ENCODE measurements around the gene CNRIP1. TPM values are rescaled to one million over a fixed set of nuclear protein-coding genes. Genes with fewer than 3 reads are reported as not detected.
"Not testable (repeated sequence)": the region's sequence is repeated elsewhere in the genome, so short reads cannot be mapped to it uniquely, and the experiment has no call there.

Gene CNRIP1
- total RNA-seq, 1 donor from 2014 or later: not detected

GRCh38 chr2:68341062-68341329 is 21.2 kb upstream of the CNRIP1 start:
- intact Hi-C loops (cut with micrococcal nuclease): no loop called here

- intact Hi-C loops (cut with micrococcal nuclease): no loop called here
Observed at GRCh38 chr2:68340226-68341061, 20.7 kb upstream of the CNRIP1 start.

- intact Hi-C loops (cut with micrococcal nuclease): no loop called here
Observed at GRCh38 chr2:68336192-68336591, 16.4 kb upstream of the CNRIP1 start.

DNA sequence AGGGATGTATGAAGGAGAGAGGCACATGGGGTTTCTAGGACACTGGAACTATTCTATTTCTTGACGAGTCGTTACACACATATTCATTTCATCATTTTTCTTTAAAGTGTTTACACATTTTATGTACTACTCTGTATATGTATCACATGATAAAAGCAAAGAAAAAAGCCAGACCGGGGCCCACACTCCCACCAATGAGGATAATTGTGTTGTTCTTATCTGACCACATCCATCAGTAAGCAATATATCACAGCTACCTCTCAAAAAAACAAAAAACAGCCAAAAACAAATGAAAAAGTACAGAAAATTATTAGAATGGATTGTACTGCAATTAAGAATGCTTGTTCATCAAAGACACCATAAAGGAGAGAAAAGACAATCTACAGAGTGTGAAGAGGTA is 14.2 kb upstream of the CNRIP1 start:
- intact Hi-C loops (cut with micrococcal nuclease): no loop called here

GRCh38 chr2:68333009-68333408 is 13.3 kb upstream of the CNRIP1 start:
- intact Hi-C loops (cut with micrococcal nuclease): no loop called here

- intact Hi-C loops (cut with micrococcal nuclease): no loop called here
Observed at GRCh38 chr2:68330691-68331090, 10.9 kb upstream of the CNRIP1 start.

DNA sequence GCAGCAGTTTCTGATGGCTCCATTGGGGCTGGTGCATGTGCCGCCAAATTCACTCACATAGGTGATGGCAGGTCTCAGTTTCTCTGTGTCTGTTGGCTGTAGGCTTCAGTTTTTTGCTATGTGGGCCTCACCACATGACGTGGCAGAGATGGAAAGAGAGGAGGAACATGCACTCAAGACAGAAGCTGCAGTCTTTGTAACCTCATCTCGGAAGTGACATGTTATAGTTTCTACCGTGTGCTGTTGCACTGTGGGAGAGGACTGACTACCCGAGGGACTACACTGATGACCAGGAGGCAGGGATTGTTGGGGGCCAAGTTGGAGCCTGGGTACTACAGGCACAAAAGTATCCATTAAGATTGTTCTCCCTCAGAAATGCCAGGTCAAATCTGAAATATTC is 9.2 kb upstream of the CNRIP1 start:
- intact Hi-C loops (cut with micrococcal nuclease): no loop called here

GRCh38 chr2:68325056-68325455 is 5.3 kb upstream of the CNRIP1 start:
- intact Hi-C loops (cut with micrococcal nuclease): no loop called here

- intact Hi-C loops (cut with micrococcal nuclease): no loop called here
Observed at GRCh38 chr2:68320118-68320641, 431 bp upstream of the CNRIP1 start.

DNA sequence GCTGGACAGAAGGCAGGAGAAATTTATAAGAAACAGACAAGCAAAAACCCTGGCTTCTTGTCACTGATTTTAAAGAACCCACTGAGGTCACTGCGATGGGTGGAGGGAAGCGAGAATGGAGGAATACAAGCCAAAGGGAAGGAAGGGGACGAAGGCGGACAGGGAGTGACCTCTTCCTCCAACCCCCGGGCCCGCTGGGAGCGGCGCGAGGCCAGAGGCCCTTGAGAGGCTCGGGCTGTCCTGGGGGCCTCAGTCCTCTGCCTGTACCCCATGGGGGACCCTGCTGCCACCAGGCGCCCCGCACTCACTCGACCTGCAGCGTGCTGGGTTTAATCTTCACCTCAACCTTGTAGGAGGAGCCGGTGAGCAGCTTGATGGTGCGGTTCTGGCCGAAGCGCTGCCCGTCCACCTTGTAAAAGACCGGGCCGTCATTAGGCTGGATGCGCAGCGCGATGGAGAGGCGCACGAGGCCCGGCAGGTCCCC is 793 bp downstream of the CNRIP1 start:
- intact Hi-C loops (cut with micrococcal nuclease): no loop called here

DNA sequence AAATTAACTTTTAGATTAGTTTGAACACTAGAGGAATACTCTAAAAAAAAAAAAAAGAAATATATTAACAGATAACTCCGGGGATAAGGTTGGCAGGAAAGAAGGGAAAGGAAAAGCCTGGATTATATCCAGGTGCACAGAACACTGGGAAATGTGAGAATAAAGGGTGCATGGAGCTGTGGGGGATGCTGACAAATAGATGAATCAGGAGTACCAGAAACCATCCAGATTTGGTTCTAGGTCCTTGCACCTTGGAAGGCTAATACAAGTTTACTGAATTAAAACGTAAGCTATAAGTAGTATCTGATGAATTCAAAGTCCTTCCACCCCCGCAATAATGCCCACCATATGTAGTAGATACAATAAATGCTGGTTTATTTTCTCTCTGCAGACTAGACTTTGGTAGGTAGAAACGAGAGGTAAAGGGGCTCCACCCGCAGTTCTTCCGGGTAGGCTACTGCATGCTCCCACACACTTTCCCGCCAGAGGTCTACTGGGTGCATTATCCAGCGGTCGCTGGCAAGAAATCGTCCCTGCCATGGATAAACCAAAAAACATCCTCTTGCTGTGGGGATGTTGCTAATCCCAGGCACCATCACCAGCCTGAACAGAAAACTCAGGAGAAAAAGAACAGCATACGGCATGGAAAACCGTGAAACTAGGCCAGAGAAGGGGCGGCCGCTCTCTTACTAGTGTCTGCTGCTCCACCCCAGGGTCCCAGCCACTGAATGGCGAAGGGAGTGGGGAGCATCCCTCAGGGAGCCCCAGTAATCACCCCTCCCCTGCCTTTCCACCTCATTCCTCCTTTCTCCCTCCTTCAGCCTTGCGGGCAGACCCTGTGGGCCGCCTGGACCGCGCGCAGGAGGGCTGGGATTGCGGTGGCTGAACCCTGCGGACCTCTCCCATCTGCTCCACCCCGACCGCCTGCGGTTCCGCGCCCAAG is 1.5 kb downstream of the CNRIP1 start:
- intact Hi-C loops (cut with micrococcal nuclease): no loop called here

DNA sequence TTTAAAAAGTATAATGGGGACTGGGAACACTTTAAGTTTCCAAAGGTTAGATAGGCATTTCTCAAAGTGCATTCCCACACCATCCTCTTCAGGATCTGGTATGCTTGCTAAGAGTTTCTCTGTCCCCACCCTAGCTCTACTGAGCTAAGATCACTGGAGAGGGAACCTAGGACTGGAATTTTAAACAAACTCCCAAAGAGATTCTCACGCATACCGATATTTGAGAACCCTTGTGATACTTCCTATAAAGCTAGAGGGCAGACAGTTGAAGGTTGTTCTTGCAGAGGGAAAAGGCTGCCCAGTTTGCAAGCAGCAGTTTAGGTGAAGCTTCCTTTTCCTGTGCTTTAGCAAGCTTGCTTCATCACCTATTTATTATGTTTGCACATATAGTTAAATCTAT is 3.6 kb downstream of the CNRIP1 start:
- intact Hi-C loops (cut with micrococcal nuclease): no loop called here

DNA sequence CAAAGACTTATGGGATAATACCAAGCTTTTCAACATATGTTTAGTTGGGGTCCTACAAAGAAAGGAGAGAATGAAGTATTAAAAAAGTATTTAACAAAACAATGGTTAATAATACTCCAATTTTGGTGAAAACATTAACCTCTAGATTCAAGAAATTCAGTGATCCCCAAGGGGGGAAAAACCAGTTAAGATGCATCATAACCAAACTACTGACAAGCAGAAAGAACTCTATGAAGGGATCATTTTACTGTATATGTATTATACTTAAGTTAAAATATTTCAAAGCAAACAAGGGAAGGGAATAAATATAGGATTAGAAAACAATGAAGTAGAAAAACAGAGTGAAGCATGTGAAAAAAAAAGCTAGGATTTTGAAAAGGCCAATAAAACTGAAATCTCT is 8.7 kb downstream of the CNRIP1 start:
- intact Hi-C loops (cut with micrococcal nuclease): no loop called here

DNA sequence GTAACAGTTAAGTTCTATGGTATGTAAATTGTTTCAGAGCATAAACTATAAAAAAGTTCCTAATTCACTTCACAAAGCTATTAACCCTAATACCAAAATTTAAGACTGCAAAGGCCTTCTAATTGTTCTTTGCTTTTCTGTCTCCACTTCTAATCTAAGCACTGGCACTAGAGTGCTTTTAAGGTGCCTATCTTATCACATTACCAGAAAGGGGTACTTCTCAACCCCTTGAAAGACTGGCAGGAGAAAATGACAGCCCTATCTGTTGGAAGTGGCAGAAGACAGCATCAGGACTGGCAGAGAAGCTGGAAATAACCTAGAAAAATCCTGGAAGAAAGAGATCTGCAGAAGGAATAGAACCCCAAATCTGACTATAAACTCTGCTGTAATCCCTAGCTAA is 10.3 kb downstream of the CNRIP1 start:
- intact Hi-C loops (cut with micrococcal nuclease): no loop called here

DNA sequence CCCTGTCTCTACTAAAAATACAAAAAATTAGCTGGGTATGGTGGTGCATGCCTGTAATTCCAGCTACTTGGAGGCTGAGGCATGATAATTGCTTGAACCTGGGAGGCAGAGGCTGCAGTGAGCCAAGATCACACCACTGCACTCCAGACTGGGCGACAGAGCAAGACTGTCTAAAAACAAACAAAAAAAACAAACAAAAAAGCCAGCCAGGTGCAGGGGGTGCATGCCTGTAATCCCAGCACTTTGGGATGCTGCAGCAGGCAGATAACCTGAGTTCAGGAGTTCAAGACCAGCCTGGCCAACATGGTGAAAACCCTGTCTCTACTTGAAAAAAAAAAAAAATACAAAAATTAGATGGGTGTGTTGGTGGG is 15.9 kb downstream of the CNRIP1 start:
- intact Hi-C loops (cut with micrococcal nuclease): not testable (repeated sequence)

GRCh38 chr2:68303033-68303901 is 16.5 kb downstream of the CNRIP1 start:
- intact Hi-C loops (cut with micrococcal nuclease): no loop called here

DNA sequence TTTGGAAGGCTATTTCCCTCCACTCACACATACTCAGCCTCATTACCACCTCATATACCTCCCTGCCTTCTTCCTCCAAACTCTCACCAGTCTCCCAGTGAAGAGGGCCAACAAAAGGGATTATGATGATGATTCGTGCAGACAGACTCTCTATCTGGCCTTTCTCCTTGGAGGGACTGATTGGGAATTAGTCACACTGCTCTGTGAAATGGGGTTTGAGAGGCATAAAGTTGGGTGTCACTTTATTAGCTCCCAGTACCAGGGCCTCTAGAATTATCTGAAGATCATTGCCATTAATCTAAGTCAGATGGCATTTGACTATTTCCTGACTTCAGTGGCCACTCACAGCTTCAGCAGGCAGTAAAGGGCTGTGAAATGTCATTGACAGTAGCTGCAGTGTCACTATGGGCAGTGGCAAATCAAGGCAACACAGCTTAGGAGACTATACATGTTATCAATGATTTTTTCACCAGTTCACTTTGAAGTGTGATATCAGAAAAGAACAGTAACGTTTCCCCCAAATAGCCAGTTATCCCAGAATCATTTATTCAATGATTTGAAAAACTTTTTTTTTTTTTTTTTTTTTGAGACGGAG is 17.4 kb downstream of the CNRIP1 start:
- intact Hi-C loops (cut with micrococcal nuclease): no loop called here

DNA sequence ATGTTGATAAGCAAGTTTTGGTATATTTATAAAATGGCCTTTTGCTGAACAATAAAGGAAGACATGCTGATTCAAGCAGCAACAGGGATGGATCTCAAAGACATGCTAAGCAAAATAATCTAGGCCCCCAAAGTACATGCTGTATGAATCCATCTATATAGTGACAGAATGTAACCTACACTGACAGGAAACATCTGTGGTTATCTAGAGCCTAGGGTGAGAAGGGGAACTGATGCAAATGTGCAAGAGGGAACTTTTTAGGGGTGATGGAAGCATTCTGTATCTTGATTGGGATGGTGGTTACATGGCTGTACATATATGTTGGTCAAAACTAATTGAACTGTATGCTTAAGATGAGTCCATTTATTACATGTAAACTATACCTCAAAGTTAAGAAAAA is 24.2 kb downstream of the CNRIP1 start:
- intact Hi-C loops (cut with micrococcal nuclease): no loop called here

- intact Hi-C loops (cut with micrococcal nuclease): no loop called here
Observed at GRCh38 chr2:68294913-68295312, 24.8 kb downstream of the CNRIP1 start.

DNA sequence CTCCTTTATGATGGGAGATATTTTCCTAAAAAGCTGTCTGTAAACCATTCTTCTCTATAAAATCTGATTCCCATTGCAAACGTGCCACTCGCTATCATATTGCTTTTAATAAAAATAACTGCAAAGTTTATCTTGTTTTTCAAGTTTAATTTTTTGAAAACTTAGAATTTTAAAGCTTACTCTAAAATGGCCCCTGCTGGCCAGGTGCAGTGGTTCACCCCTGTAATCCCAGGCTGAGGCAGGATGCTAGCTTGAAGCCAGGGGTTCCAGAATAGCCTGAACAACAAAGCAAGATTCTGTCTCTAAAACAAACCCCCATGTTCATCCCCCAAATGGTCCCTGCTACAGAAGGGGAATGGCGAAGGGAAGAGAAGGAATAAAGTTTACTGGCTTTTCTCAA is 25.6 kb downstream of the CNRIP1 start:
- intact Hi-C loops (cut with micrococcal nuclease): no loop called here

GRCh38 chr2:68293755-68294154 is 26.0 kb downstream of the CNRIP1 start:
- intact Hi-C loops (cut with micrococcal nuclease): no loop called here

All from T-helper 1 cell treated with Interleukin-12 subunit alpha and Interleukin-12 subunit beta and Interleukin-4 antibody, amounts not matched to agents 30 ng/mL and 1 ng/mL, for 36 hours (primary cell).